HEK293 (cell line): ENCODE measurements around the gene CIC.
"Not testable (repeated sequence)": the region's sequence is repeated elsewhere in the genome, so short reads cannot be mapped to it uniquely, and the experiment has no call there.

Experiments used
- ZNF132 ChIP-seq: fragments of 450-650 bp; formaldehyde crosslinking; IDR thresholded peaks from 2 replicates; pipeline ENCODE4 v1.5.1; 2017; ENCODE audit warnings: missing biosample characterization, missing genetic modification characterization, borderline replicate concordance
- ZNF138 ChIP-seq: fragments of 450-650 bp; formaldehyde crosslinking; IDR thresholded peaks from 2 replicates; pipeline ENCODE4 v1.5.1; 2016; ENCODE audit warnings: missing biosample characterization, missing genetic modification characterization, borderline replicate concordance
- ZNF214 ChIP-seq: fragments of 450-650 bp; formaldehyde crosslinking; IDR thresholded peaks from 2 replicates; pipeline ENCODE4 v1.5.1; 2017; ENCODE audit warnings: missing biosample characterization, mild to moderate bottlenecking, missing genetic modification characterization, borderline replicate concordance
- ZNF266 ChIP-seq: fragments of 450-650 bp; formaldehyde crosslinking; IDR thresholded peaks from 2 replicates; pipeline ENCODE4 v1.5.1; 2016; ENCODE audit warnings: missing biosample characterization, missing genetic modification characterization, low read depth
- ZNF350 ChIP-seq: fragments of 450-650 bp; formaldehyde crosslinking; IDR thresholded peaks from 2 replicates; pipeline ENCODE4 v1.5.0; 2017; ENCODE audit warnings: missing biosample characterization, mild to moderate bottlenecking, missing genetic modification characterization

DNA sequence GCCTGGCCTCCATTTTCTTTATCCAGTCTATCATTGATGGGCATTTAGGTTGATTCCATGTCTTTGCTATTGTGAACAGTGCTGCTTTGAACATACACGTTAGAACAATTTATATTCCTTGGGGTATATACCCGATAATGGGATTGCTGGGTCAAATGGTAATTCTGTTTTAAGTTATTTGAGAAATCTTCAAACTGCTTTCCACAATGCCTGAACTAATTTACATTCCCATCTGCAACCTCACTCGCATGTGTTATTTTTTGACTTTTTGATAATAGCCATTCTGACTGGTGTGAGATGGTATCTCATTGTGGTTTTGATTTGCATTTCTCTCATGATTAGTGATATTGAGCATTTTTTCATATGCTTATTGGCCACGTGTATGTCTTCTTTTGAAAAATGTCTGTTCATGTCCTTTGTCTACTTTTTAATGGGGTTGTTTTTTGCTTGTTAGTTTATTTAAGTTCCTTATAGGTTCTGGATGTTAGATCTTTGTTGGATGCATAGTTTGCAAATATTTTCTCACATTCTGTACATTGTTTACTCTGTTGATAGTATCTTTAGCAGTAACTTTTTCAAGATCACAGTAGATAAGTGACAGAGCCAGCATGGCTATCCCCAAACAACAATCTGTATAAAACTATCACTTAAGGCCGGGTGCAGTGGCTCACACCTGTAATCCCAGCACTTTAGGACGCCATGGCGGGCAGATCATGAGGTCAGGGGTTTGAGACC lies 70.2 kb downstream of the CIC start:
- TF ChIP-seq ZNF138; ZNF214 (tag by site-specific recombination); ZNF132 (tag by site-specific recombination); ZNF350 (tag by site-specific recombination); ZNF266: not testable (repeated sequence)
